Measurements from ENCODE around the gene CSNK1G3. TPM values are rescaled to one million over a fixed set of nuclear protein-coding genes. Genes with fewer than 3 reads are reported as not detected.

The CSNK1G3 gene
- total and polyA plus RNA-seq, 2 of the 4 experiments (the other 2 are of a cell fraction): 16.4 to 26.2 TPM

GRCh38 chr5:123537845-123538244 lies 25.9 kb downstream of the CSNK1G3 start:
- H2AFZ ChIP-seq (replicated peaks; ENCODE audit: low read length, poor library complexity): no peak overlapping the region
- POLR2A ChIA-PET (ENCODE audit: unreplicated experiment): no interaction called here
- intact Hi-C loops (cut with micrococcal nuclease): no loop called here
- H3K9me1 ChIP-seq (ENCODE audit: insufficient read depth, low read length): peaks cover 3% of the 10 kb centered on the region; the same call in 1 of the 2 replicates
- no peak overlapping the region for H4K8ac ChIP-seq (ENCODE audit: low read depth in 2 of 2, low read length in 2 of 2)
- no peak overlapping the region for H2AK9ac ChIP-seq (replicated peaks; ENCODE audit: low read depth, low read length, poor library complexity)
- no peak overlapping the region for H2BK120ac ChIP-seq (ENCODE audit: low read depth, low read length)
- no peak for DNase-seq
- no peaks in the 10 kb centered on the region for H3K27me3 ChIP-seq (ENCODE audit: control insufficient read depth, insufficient read depth, low read length)
- TF ChIP-seq SMC3 (IDR thresholded peaks at IDR 0.05; ENCODE audit: low read depth, low read length) (no peak), MAFK (IDR thresholded peaks at IDR 0.05; ENCODE audit: low read depth, low read length) (peak; percentile 55; the same call in 1 of the 2 replicates)
- peaks cover 28% of the 10 kb centered on the region for H4K20me1 ChIP-seq (ENCODE audit: insufficient read depth, low read length)
- dilution Hi-C loops (cut with HindIII; ENCODE audit: low sequenced_read_pairs, unreplicated experiment): no loop called here
- no peaks in the 10 kb centered on the region for H3K9me3 ChIP-seq (ENCODE audit: control insufficient read depth, insufficient read depth, low read length)
- CTCF ChIA-PET: interaction anchor here (0.6 kb wide), 1 partner anchor 18 kb away, joined by 4 read pairs; no protein-coding TSS in a partner anchor
- no peak overlapping the region for H3K18ac ChIP-seq (ENCODE audit: low read depth, low read length)
- BruUV-seq (replicated peaks): no TSS peak
- H4K5ac ChIP-seq (ENCODE audit: low read depth, low read length): no peak overlapping the region
- no peak overlapping the region for H2BK5ac ChIP-seq (ENCODE audit: low read depth, low read length, poor library complexity, severe bottlenecking)
- H3K14ac ChIP-seq (replicated peaks; ENCODE audit: low read depth, low read length): no peak overlapping the region
- no peaks in the 10 kb centered on the region for H3K4me1 ChIP-seq (ENCODE audit: control insufficient read depth, insufficient read depth, low read length)
- H3K23ac ChIP-seq (ENCODE audit: low read depth, low read length): no peak overlapping the region
- H2AK5ac ChIP-seq (ENCODE audit: low read depth, low read length): no peak overlapping the region
- ATAC-seq (ENCODE audit: low read depth): no peak
- no peak overlapping the region for H4K91ac ChIP-seq (ENCODE audit: insufficient read depth, low read depth, low read length)
- no peak overlapping the region for H3K4me2 ChIP-seq (ENCODE audit: low read depth, low read length)
- H3K27ac ChIP-seq (ENCODE audit: insufficient read depth, low read length): no peak overlapping the region
- H3K4me3 ChIP-seq (ENCODE audit: insufficient read depth, low read depth, low read length): no peak overlapping the region
- no peak overlapping the region for H3K4ac ChIP-seq (ENCODE audit: low read depth, low read length)
- in situ Hi-C loops (cut with MboI; ENCODE audit: low sequenced_read_pairs): no loop called here
- no peak overlapping the region for H2BK15ac ChIP-seq (ENCODE audit: low read depth, low read length)
- no CpG with 5 or more reads among the region's 2 CpGs for WGBS, 2 experiments (ENCODE audit: extremely low coverage in 2 of 2, insufficient read length in 1 of 2)
- peaks cover 20 to 34% of the 10 kb centered on the region in 2 experiments for H3K79me1 ChIP-seq (ENCODE audit: low read depth in 1 of 2, low read length in 2 of 2)
- no peaks in the 10 kb centered on the region for H3K36me3 ChIP-seq (ENCODE audit: control insufficient read depth, insufficient read depth, low read length)
- no peak overlapping the region for H2BK20ac ChIP-seq (ENCODE audit: low read depth, low read length)
- H3K56ac ChIP-seq (ENCODE audit: extremely low read depth, insufficient read depth, low read length): no peak overlapping the region
- H3K9ac ChIP-seq (ENCODE audit: low read depth, low read length): no peak overlapping the region

Measured in IMR-90 (cell line).